GM12878 (cell line): ENCODE results near the gene MISP3. TPM values are rescaled to one million over a fixed set of nuclear protein-coding genes. Genes with fewer than 3 reads are reported as not detected.

ENCODE experiments used
- ATAC-seq: fragments of 200-7000 bp; cut with Tn5 transposase; 3 replicates; pipeline ENCODE4 v1.9.1; 2020; ENCODE audit warnings: mild to moderate bottlenecking, moderate library complexity
- BruUV-seq: library from RNA; stranded (reverse); fragments of 400-500 nt; replicated peaks from 2 replicates; lab custom pipeline; 2021; lab: Mats Ljungman, UMichigan
- CTCF ChIA-PET: fragments of 300-600 bp; sonication (Branson Sonifier 250); formaldehyde crosslinking; extraction: SDS; loops from one replicate; lab custom pipeline; 2021; ENCODE audit warnings: inconsistent platforms; lab: Yijun Ruan, JAX
- POLR2A ChIA-PET: fragments of 350-600 bp; formaldehyde crosslinking; extraction: SDS; loops from one replicate; lab custom pipeline; 2021; ENCODE audit warnings: inconsistent platforms; lab: Charles Lee
- RAD21 ChIA-PET: fragments of 300-600 bp; sonication (Branson Sonifier 250); formaldehyde crosslinking; loops from one replicate; lab custom pipeline; 2023; ENCODE audit warnings: antibody characterized with exemption; ENCODE audit not compliant: unreplicated experiment; lab: Charles Lee
- SMC1A ChIA-PET: fragments of 300-600 bp; sonication (Branson Sonifier 250); formaldehyde crosslinking; loops from one replicate; lab custom pipeline; 2023; ENCODE audit not compliant: unreplicated experiment, uncharacterized antibody; lab: Charles Lee
- DNase-seq: peaks from one replicate; pipeline ENCODE4 v3.0.0-alpha.2; 2011; ENCODE audit warnings: low read depth, low spot score
- FAIRE-seq: peaks from 3 replicates; lab custom pipeline; 2011; peaks lifted over from hg19 to GRCh38; lab: Jason Lieb, UNC
- H2AFZ ChIP-seq: 2 replicates; pipeline ENCODE4 v1.6.0; 2011; ENCODE audit warnings: low read depth, low read length, control low read depth; ENCODE audit not compliant: control insufficient read depth
- H3K27ac ChIP-seq: 2 replicates; pipeline ENCODE4 v1.5.1; 2011; ENCODE audit warnings: control low read depth; ENCODE audit not compliant: control insufficient read depth, insufficient read depth
- H3K27me3 ChIP-seq, 2 experiments: replicated peaks in 1 of 2; 2 replicates each; pipeline versions ENCODE4 v1.6.0 to v1.6.1; 2011; ENCODE audit warnings: low read length in 1 of 2; ENCODE audit not compliant: control insufficient read depth in 2 of 2, insufficient read depth in 2 of 2
- H3K36me3 ChIP-seq, 2 experiments: 2 replicates each; pipeline ENCODE4 v1.5.1; 2011; ENCODE audit warnings: low read length in 1 of 2; ENCODE audit not compliant: control insufficient read depth in 2 of 2, insufficient read depth in 2 of 2
- H3K4me1 ChIP-seq: 2 replicates; pipeline ENCODE4 v1.6.1; 2011; ENCODE audit warnings: mild to moderate bottlenecking, low read length, moderate library complexity, mixed read lengths; ENCODE audit not compliant: control insufficient read depth, insufficient read depth
- H3K4me2 ChIP-seq: 2 replicates; pipeline ENCODE4 v1.6.0; 2011; ENCODE audit warnings: control low read depth; ENCODE audit not compliant: control insufficient read depth, insufficient read depth
- H3K4me3 ChIP-seq: fragments of 200-600 bp; sonication (generic); 2 replicates; pipeline ENCODE4 v1.5.1; 2016
- H3K79me2 ChIP-seq: 2 replicates; pipeline ENCODE4 v1.6.0; 2011; ENCODE audit warnings: low read length; ENCODE audit not compliant: control insufficient read depth, insufficient read depth
- H3K9ac ChIP-seq: 2 replicates; pipeline ENCODE4 v1.8.0; 2011; ENCODE audit warnings: low read length, control low read depth, mixed read lengths; ENCODE audit not compliant: control insufficient read depth, insufficient read depth
- H3K9me3 ChIP-seq: replicated peaks from 3 replicates; pipeline ENCODE4 v1.5.1; 2011; ENCODE audit warnings: mild to moderate bottlenecking, low read length; ENCODE audit not compliant: control insufficient read depth, insufficient read depth
- H4K20me1 ChIP-seq: 2 replicates; pipeline ENCODE4 v1.6.0; 2011; ENCODE audit not compliant: control insufficient read depth, insufficient read depth
- ATF3 ChIP-seq: IDR thresholded peaks from 2 replicates; pipeline ENCODE4 v1.6.1; 2011; ENCODE audit warnings: low read depth, mild to moderate bottlenecking, low read length, moderate library complexity, borderline replicate concordance; ENCODE audit errors: extremely low read depth
- BCL11A ChIP-seq: IDR thresholded peaks from 2 replicates; pipeline ENCODE4 v1.6.1; 2011; ENCODE audit warnings: low read depth, low read length
- CBX3 ChIP-seq: fragments of 200-600 bp; sonication (generic); IDR thresholded peaks from 2 replicates; pipeline ENCODE4 v1.6.1; 2016; ENCODE audit warnings: low read depth, borderline replicate concordance
- CREB1 ChIP-seq: IDR thresholded peaks from 2 replicates; pipeline ENCODE4 v1.6.1; 2012; ENCODE audit warnings: low read depth, mild to moderate bottlenecking, inconsistent platforms
- CREM ChIP-seq: IDR thresholded peaks from 2 replicates; pipeline ENCODE4 v1.6.1; 2014; ENCODE audit warnings: antibody characterized with exemption, low read depth
- FOS ChIP-seq: IDR thresholded peaks from 3 replicates; pipeline ENCODE4 v1.6.1; 2011; ENCODE audit warnings: borderline replicate concordance; ENCODE audit not compliant: insufficient read length; ENCODE audit errors: extremely low read depth
- HDAC2 ChIP-seq: fragments of 200-600 bp; sonication (generic); IDR thresholded peaks from 2 replicates; pipeline ENCODE4 v1.6.1; 2017
- KDM1A ChIP-seq: fragments of 200-600 bp; sonication (generic); IDR thresholded peaks from 2 replicates; pipeline ENCODE4 v1.6.1; 2016; ENCODE audit warnings: borderline replicate concordance
- MXI1 ChIP-seq: fragments of 150-350 bp; IDR thresholded peaks from 2 replicates; pipeline ENCODE4 v1.6.1; 2011; ENCODE audit warnings: low read depth, mild to moderate bottlenecking, inconsistent platforms, low read length, improper control_type of control experiment
- MYB ChIP-seq: fragments of 150-350 bp; IDR thresholded peaks from 2 replicates; pipeline ENCODE4 v1.6.1; 2014; ENCODE audit warnings: mild to moderate bottlenecking, low read depth, low read length, borderline replicate concordance
- MYC ChIP-seq: IDR thresholded peaks from 2 replicates; pipeline ENCODE4 v1.6.1; 2011; ENCODE audit warnings: mild to moderate bottlenecking, low read length, moderate library complexity, inconsistent platforms; ENCODE audit not compliant: insufficient read depth, insufficient replicate concordance, insufficient read length, severe bottlenecking
- NKRF ChIP-seq: fragments of 450-650 bp; conservative IDR thresholded peaks from 2 replicates; pipeline ENCODE4 v1.6.1; 2017; ENCODE audit warnings: mild to moderate bottlenecking, moderate library complexity
- SIX5 ChIP-seq: IDR thresholded peaks from 2 replicates; pipeline ENCODE4 v1.6.1; 2011; ENCODE audit warnings: mild to moderate bottlenecking, low read depth, low read length, moderate library complexity; ENCODE audit not compliant: severe bottlenecking
- WGBS: methylation state at CpG from one replicate; pipeline ENCODE4 v1.1.6; 2016; ENCODE audit warnings: low lambda C conversion rate; ENCODE audit not compliant: insufficient replicate concordance, insufficient coverage; ENCODE audit errors: missing lambda C conversion rate; 5-methylcytosine and 5-hydroxymethylcytosine counted together
- in situ Hi-C: fragments of 300-500 bp; cut with MboI; formaldehyde crosslinking; loops from 9 replicates; pipeline ENCODE4 v1.14.3; 2018; ENCODE audit warnings: mixed read lengths
- intact Hi-C: fragments of 100-400 bp; cut with micrococcal nuclease; formaldehyde crosslinking; loops from one replicate; pipeline ENCODE4 v1.14.2; 2022; ENCODE audit not compliant: unreplicated experiment
- polyA plus RNA-seq, 11 experiments: library from polyadenylated mRNA; depleted of rRNA in 4 of 11; unstranded in 6 of 11; stranded (reverse) in 5 of 11; fragments of >200 nt; fragmentation: Nextera tagmentation in 4 of 11; fragmentation: Illumina TruSeq in 1 of 11; extraction: Ambion mirVana in 4 of 11; extraction: Trizol in 1 of 11; gene quantifications; 1 replicate in 1 of 11; 2 replicates in 10 of 11; pipeline versions ENCODE4 v1.2.1 to v1.2.3, GENCODE V29; 2011 to 2016; ENCODE audit warnings: inconsistent platforms in 2 of 11, missing spikeins in 2 of 11, low read depth in 1 of 11
- total RNA-seq, 4 experiments: library from RNA; depleted of rRNA in 3 of 4; stranded (reverse); fragments of >200 nt in 3 of 4; fragmentation: Illumina TruSeq in 1 of 4; extraction: Trizol in 1 of 4; gene quantifications; 2 replicates each; pipeline versions ENCODE4 v1.2.1 to v1.2.3, GENCODE V29; 2013 to 2021

Gene MISP3
- total and polyA plus RNA-seq, 10 of the 15 experiments (the other 5 are each of a cell fraction or from before 2014, with no cell fraction given): 0.07 to 1.4 (median 0.64) TPM

GRCh38 chr19:14085309-14085995, 12.9 kb downstream of the MISP3 start, which contains the start of gene C19orf67:
C19orf67 (minus strand) TSS chr19:14085783; CDS start chr19:14085627, 156 bp downstream.
- peaks cover 3 to 5% of the 10 kb centered on the region in 2 experiments; a peak in 3 of 4 replicates for H3K36me3 ChIP-seq
- no peak for ATAC-seq
- no peak within 1 kb of the TSS for H3K4me3 ChIP-seq
- ChIA-PET CTCF (interaction anchor here (0.6 to 1.7 kb wide), 2 partner anchors 29 to 51 kb away, joined by 3 to 7 read pairs; no protein-coding TSS in a partner anchor), SMC1A (interaction anchor here (0.7 kb wide), 1 partner anchor 347 kb away, joined by 3 read pairs; no protein-coding TSS in a partner anchor), RAD21 (no interaction called here), POLR2A (no interaction called here)
- H3K27ac ChIP-seq: no peak within 1 kb of the TSS
- no peak within 1 kb of the TSS for H3K4me2 ChIP-seq
- DNase-seq: no peak
- H3K9me3 ChIP-seq: no peaks in the 10 kb centered on the region
- FAIRE-seq: no peak
- H3K4me1 ChIP-seq: peaks cover 11% of the 10 kb centered on the region
- whole genome bisulfite sequencing: 96% methylated on average over 52 of the region's 54 CpGs
- no peak for TF ChIP-seq NKRF
- TF ChIP-seq HDAC2: no peak
- no peak for TF ChIP-seq CREM
- TF ChIP-seq CBX3: no peak
- in situ Hi-C loops (no loop called here), intact Hi-C loops (no loop called here)
- no TSS peak for BruUV-seq
- no peak within 1 kb of the TSS for H2AFZ ChIP-seq
- H3K27me3 ChIP-seq: no peaks in the 10 kb centered on the region
- peaks cover 14% of the 10 kb centered on the region for H3K79me2 ChIP-seq
- no peaks in the 10 kb centered on the region for H4K20me1 ChIP-seq
- H3K9ac ChIP-seq: no peak within 1 kb of the TSS

GRCh38 chr19:14086098-14086497, 13.5 kb downstream of the MISP3 start:
- Histone ChIP-seq H3K27ac (no peak overlapping the region), H4K20me1 (no peaks in the 10 kb centered on the region), H3K4me1 (peaks cover 11% of the 10 kb centered on the region), H3K4me2 (no peak overlapping the region), H2AFZ (no peak overlapping the region), H3K79me2 (peaks cover 12% of the 10 kb centered on the region), H3K27me3 (no peaks in the 10 kb centered on the region), H3K9ac (no peak overlapping the region), H3K36me3 (peaks cover 3 to 5% of the 10 kb centered on the region in 2 experiments; a peak in 3 of 4 replicates), H3K9me3 (no peaks in the 10 kb centered on the region), H3K4me3 (no peak overlapping the region)
- intact Hi-C loops (no loop called here), in situ Hi-C loops (no loop called here)
- DNase-seq (no peak), FAIRE-seq (no peak), ATAC-seq (no peak)
- ChIA-PET POLR2A (no interaction called here), CTCF (no interaction called here), RAD21 (no interaction called here), SMC1A (no interaction called here)
- 91% methylated on average over 5 of the region's 5 CpGs for WGBS
- BruUV-seq: no TSS peak
- TF ChIP-seq MYB (no peak), MXI1 (no peak), ATF3 (no peak), BCL11A (no peak), CREB1 (no peak), MYC (no peak), SIX5 (no peak), FOS (no peak), KDM1A (no peak)
